Uterus (tissue), 4 donors: ENCODE measurements around the gene RAD51AP2. TPM values are rescaled to one million over a fixed set of nuclear protein-coding genes. Genes with fewer than 3 reads are reported as not detected.

Source experiments
- DNase-seq, 2 donors: peaks; one replicate each; pipeline ENCODE4 v3.0.0-alpha.2; 2019 to 2020
- H3K27ac ChIP-seq, 2 donors: fragments of 200-600 bp; sonication (generic); 1 replicate in 1 of 2; 2 replicates in 1 of 2; pipeline ENCODE4 v1.5.1; 2016 to 2018
- H3K27me3 ChIP-seq, 2 donors: fragments of 200-600 bp; sonication (generic); one replicate each; pipeline ENCODE4 v1.5.1; 2018 to 2019; ENCODE audit warnings: control low read depth in 1 of 2
- H3K36me3 ChIP-seq, 2 donors: fragments of 200-600 bp; sonication (generic); one replicate each; pipeline ENCODE4 v1.5.1; 2019; ENCODE audit warnings: control low read depth in 1 of 2
- H3K4me1 ChIP-seq, 2 donors: fragments of 200-600 bp; sonication (generic); one replicate each; pipeline ENCODE4 v1.5.1; 2018 to 2019; ENCODE audit warnings: control low read depth in 1 of 2
- H3K4me3 ChIP-seq, 2 donors: fragments of 200-600 bp; sonication (generic); 1 replicate in 1 of 2; 2 replicates in 1 of 2; pipeline ENCODE4 v1.5.1; 2018 to 2019; ENCODE audit warnings: mild to moderate bottlenecking in 1 of 2
- H3K9me3 ChIP-seq, 2 donors: fragments of 200-600 bp; sonication (generic); one replicate each; pipeline ENCODE4 v1.5.1; 2019; ENCODE audit warnings: control low read depth in 1 of 2
- CTCF ChIP-seq, 4 experiments: fragments of 200-600 bp in 2 of 4; fragments of 450-650 bp in 2 of 4; sonication (generic) in 2 of 4; IDR thresholded peaks; one replicate each; pipeline ENCODE4 v1.5.1; 2016 to 2019; ENCODE audit warnings: antibody characterized with exemption in 4 of 4, mild to moderate bottlenecking in 2 of 4, moderate library complexity in 1 of 4
- POLR2A ChIP-seq, 2 donors: fragments of 450-650 bp; IDR thresholded peaks; one replicate each; pipeline ENCODE4 v1.6.1; 2016; ENCODE audit warnings: antibody characterized with exemption in 2 of 2, mild to moderate bottlenecking in 1 of 2, moderate library complexity in 1 of 2
- intact Hi-C: fragments of 100-400 bp; cut with DNase I; formaldehyde crosslinking; loops from one replicate; pipeline ENCODE4 v1.15.1; 2023; ENCODE audit warnings: low total_unique reads
- total RNA-seq, 4 donors: library from RNA; depleted of rRNA in 3 of 4; stranded (reverse); fragments of >200 nt in 3 of 4; gene quantifications; one replicate each; pipeline versions ENCODE4 v1.1.0 to v1.2.4, GENCODE V29; 2014 to 2023
- donor health status: DM: yes; HTN: yes; CAD: no.

RAD51AP2 gene
- total RNA-seq, 4 donors from 2014 or later: 0.69 TPM; not detected in 3

DNA sequence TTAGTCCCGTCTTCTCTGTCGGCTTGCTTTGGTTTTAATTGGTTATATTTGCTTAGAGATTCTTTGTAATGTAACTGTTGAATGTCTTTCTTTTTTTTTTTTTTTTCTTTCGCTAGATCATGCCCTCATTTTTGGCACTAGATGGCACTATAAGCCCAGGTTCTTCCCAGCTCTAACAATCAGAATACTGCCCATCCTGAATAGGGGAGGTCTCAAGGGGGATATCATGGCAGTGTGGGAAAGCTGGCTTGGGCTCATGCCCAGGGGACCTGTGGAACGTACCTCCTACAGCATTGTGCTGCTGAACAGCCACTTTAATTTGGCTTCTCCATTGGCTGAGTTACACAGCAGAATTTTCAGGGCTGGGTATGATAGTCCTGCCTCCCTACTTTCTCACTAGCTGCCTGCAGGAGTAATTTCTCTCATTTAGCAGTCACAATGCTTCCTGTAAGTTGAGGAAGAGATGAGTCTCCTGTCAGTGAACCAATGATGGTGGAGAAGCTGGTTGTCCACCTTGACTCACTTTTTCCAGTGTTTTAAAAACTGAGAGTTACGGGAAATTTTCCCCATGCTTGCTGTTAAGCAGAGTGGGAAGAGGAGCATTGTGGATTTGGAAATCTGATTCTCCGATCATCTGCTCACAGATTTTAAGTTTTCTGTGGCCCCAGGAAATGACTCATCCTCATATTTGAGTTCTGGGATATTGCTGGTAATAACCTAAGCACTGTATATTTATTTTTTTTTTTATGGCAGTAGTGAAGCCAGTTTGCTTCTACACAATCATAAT, 47.2 kb downstream of the RAD51AP2 start:
- no peak for DNase-seq
- no peaks in the 10 kb centered on the region for H3K9me3 ChIP-seq
- TF ChIP-seq CTCF (IDR thresholded peaks at IDR 0.05): no peak
- no peak for TF ChIP-seq POLR2A (IDR thresholded peaks at IDR 0.05)
- H3K27me3 ChIP-seq: no peaks in the 10 kb centered on the region
- intact Hi-C loops: no loop called here
- H3K4me1 ChIP-seq: no peaks in the 10 kb centered on the region
- no peak overlapping the region for H3K4me3 ChIP-seq
- H3K27ac ChIP-seq: no peak overlapping the region
- no peaks in the 10 kb centered on the region for H3K36me3 ChIP-seq

GRCh38 chr2:17461087-17461475, 57.2 kb downstream of the RAD51AP2 start:
- intact Hi-C loops: no loop called here
- H3K4me1 ChIP-seq: no peaks in the 10 kb centered on the region

More at GRCh38 chr2:17461087-17461475, 57.2 kb downstream of the RAD51AP2 start:
- no peak for DNase-seq
- Histone ChIP-seq H3K9me3 (no peaks in the 10 kb centered on the region), H3K4me3 (no peak overlapping the region), H3K27me3 (no peaks in the 10 kb centered on the region), H3K27ac (no peak overlapping the region), H3K36me3 (no peaks in the 10 kb centered on the region)
- TF ChIP-seq POLR2A (IDR thresholded peaks at IDR 0.05) (no peak), CTCF (IDR thresholded peaks at IDR 0.05) (no peak)

Other genes with a start within 250 kb of the RAD51AP2 start
- 1 to 10 TPM in 1 of 4 donors, under 1 TPM in 2, not detected in 1; 0.29 to 1.8 (median 0.61) TPM for gene VSNL1, start 22.3 kb upstream of the RAD51AP2 start, total RNA-seq
- 10 to 100 TPM in 2 of 4 donors, 1 to 10 TPM in 2; 7.4 to 49.4 (median 15.5) TPM for gene SMC6, start 235.4 kb upstream of the RAD51AP2 start, total RNA-seq
- 10 to 100 TPM in 1 of 4 donors, 1 to 10 TPM in 3; 4.7 to 21.6 (median 6.6) TPM for gene GEN1, start 235.7 kb upstream of the RAD51AP2 start, total RNA-seq